K562 (cell line): ENCODE results near the gene C19orf67. TPM values are rescaled to one million over a fixed set of nuclear protein-coding genes. Genes with fewer than 3 reads are reported as not detected.

Experiments used
- BDP1 ChIP-seq: IDR thresholded peaks from 3 replicates; pipeline ENCODE4 v1.6.1; 2011; ENCODE audit not compliant: insufficient read length, insufficient read depth
- BMI1 ChIP-seq: fragments of 150-350 bp; IDR thresholded peaks from 2 replicates; pipeline ENCODE4 v1.6.1; 2014; ENCODE audit warnings: low read length
- CBFA2T2 ChIP-seq: fragments of 450-650 bp; conservative IDR thresholded peaks from 2 replicates; pipeline ENCODE4 v1.6.1; 2017; ENCODE audit warnings: mild to moderate bottlenecking
- CBX8 ChIP-seq: fragments of 200-600 bp; sonication (generic); IDR thresholded peaks from 2 replicates; pipeline ENCODE4 v1.6.1; 2012; ENCODE audit warnings: borderline replicate concordance, mixed run types, low read depth, mild to moderate bottlenecking, moderate library complexity, mixed read lengths, low read length, control low read depth, inconsistent platforms; ENCODE audit not compliant: poor library complexity, severe bottlenecking; ENCODE audit errors: extremely low read depth
- EP300 ChIP-seq: IDR thresholded peaks from 2 replicates; pipeline ENCODE4 v1.6.1; 2012; ENCODE audit warnings: low read length, improper control_type of control experiment
- JUN ChIP-seq, 2 experiments: sonication (generic) in 1 of 2; formaldehyde crosslinking in 1 of 2; IDR thresholded peaks; 2 replicates each; pipeline versions ENCODE4 v1.6.1 to v1.8.0; 2012 to 2022; ENCODE audit warnings: borderline replicate concordance in 2 of 2, mild to moderate bottlenecking in 2 of 2, improper control_type of control experiment in 1 of 2, low read depth in 1 of 2, low read length in 1 of 2, missing genetic modification reagents in 1 of 2
- KLF16 ChIP-seq: IDR thresholded peaks from 2 replicates; pipeline ENCODE4 v1.6.1; 2016; ENCODE audit warnings: antibody characterized with exemption
- MAFG ChIP-seq: fragments of 450-650 bp; conservative IDR thresholded peaks from 2 replicates; pipeline ENCODE4 v1.6.1; 2016; ENCODE audit warnings: missing genetic modification characterization, missing compliant biosample characterization
- NFATC3 ChIP-seq: fragments of 450-650 bp; IDR thresholded peaks from 2 replicates; pipeline ENCODE4 v1.6.1; 2017; ENCODE audit warnings: mild to moderate bottlenecking
- NR1H2 ChIP-seq: sonication (generic); formaldehyde crosslinking; IDR thresholded peaks from 2 replicates; pipeline ENCODE4 v1.4.0; 2020; ENCODE audit warnings: mild to moderate bottlenecking, missing genetic modification reagents
- NR4A1 ChIP-seq, 2 experiments: fragments of 250-450 bp in 1 of 2; fragments of 450-650 bp in 1 of 2; sonication (Bioruptor Pico) in 1 of 2; IDR thresholded peaks; 2 replicates each; pipeline versions ENCODE4 v1.4.0 to v1.6.1; 2016 to 2020; ENCODE audit warnings: mild to moderate bottlenecking in 2 of 2, missing compliant biosample characterization in 1 of 2, missing genetic modification characterization in 1 of 2, moderate library complexity in 1 of 2
- PHF20 ChIP-seq: fragments of 450-650 bp; IDR thresholded peaks from 2 replicates; pipeline ENCODE4 v1.6.1; 2018; ENCODE audit not compliant: partially characterized antibody
- RAD21 ChIP-seq, 2 experiments: fragments of 250-450 bp in 1 of 2; fragments of 450-650 bp in 1 of 2; sonication (Bioruptor Pico) in 1 of 2; formaldehyde crosslinking in 1 of 2; IDR thresholded peaks in 1 of 2; conservative IDR thresholded peaks in 1 of 2; 2 replicates each; pipeline versions ENCODE4 v1.4.0 to v1.8.0; 2020 to 2022; ENCODE audit warnings: mild to moderate bottlenecking in 2 of 2, moderate library complexity in 1 of 2
- SP1 ChIP-seq: sonication (generic); formaldehyde crosslinking; IDR thresholded peaks from 2 replicates; pipeline ENCODE4 v1.8.1; 2022; ENCODE audit warnings: mild to moderate bottlenecking, missing genetic modification reagents
- SUPT5H ChIP-seq: fragments of 450-650 bp; IDR thresholded peaks from 2 replicates; pipeline ENCODE4 v1.6.1; 2016
- TAF7 ChIP-seq: fragments of 450-650 bp; IDR thresholded peaks from 2 replicates; pipeline ENCODE4 v1.6.1; 2016; ENCODE audit warnings: missing genetic modification characterization, missing compliant biosample characterization
- ZBTB7A ChIP-seq: IDR thresholded peaks from 2 replicates; pipeline ENCODE4 v1.6.1; 2011; ENCODE audit warnings: low read depth, mild to moderate bottlenecking, low read length, moderate library complexity, borderline replicate concordance; ENCODE audit not compliant: control insufficient read depth
- ZFP1 ChIP-seq: fragments of 450-650 bp; formaldehyde crosslinking; IDR thresholded peaks from 2 replicates; pipeline ENCODE4 v1.4.0; 2020; ENCODE audit warnings: mild to moderate bottlenecking, mixed read lengths
- ZNF239 ChIP-seq: fragments of 250-450 bp; sonication (Bioruptor Pico); IDR thresholded peaks from 2 replicates; pipeline ENCODE4 v1.4.0; 2020; ENCODE audit warnings: mild to moderate bottlenecking
- ZNF431 ChIP-seq: sonication (generic); formaldehyde crosslinking; IDR thresholded peaks from 2 replicates; pipeline ENCODE4 v1.8.0; 2022; ENCODE audit warnings: mild to moderate bottlenecking, missing genetic modification reagents
- ZNF696 ChIP-seq: fragments of 250-450 bp; sonication (Bioruptor Pico); conservative IDR thresholded peaks from 2 replicates; pipeline ENCODE4 v1.4.0; 2020; ENCODE audit warnings: mild to moderate bottlenecking, moderate library complexity
- polyA plus RNA-seq, 8 experiments: library from polyadenylated mRNA; depleted of rRNA in 4 of 8; stranded (reverse) in 5 of 8; unstranded in 3 of 8; fragments of >200 nt; fragmentation: Nextera tagmentation in 2 of 8; fragmentation: Illumina TruSeq in 1 of 8; extraction: Ambion mirVana in 2 of 8; extraction: Trizol in 1 of 8; gene quantifications; 2 replicates each; pipeline versions ENCODE4 v1.2.1 to v1.2.3, GENCODE V29; 2011 to 2014; ENCODE audit warnings: inconsistent platforms in 1 of 8, missing spikeins in 1 of 8
- total RNA-seq, 7 experiments: library from RNA; depleted of rRNA in 6 of 7; stranded (reverse); fragments of >200 nt in 6 of 7; fragmentation: Illumina TruSeq in 2 of 7; extraction: Trizol in 2 of 7; gene quantifications; 2 replicates each; pipeline versions ENCODE4 v1.2.1 to v1.2.3, GENCODE V29; 2011 to 2021; ENCODE audit warnings: low replicate concordance in 1 of 7
- TF ChIP-seq, protein P1 (sequence below): fragments of 250-450 bp; sonication (Bioruptor Pico); IDR thresholded peaks from 2 replicates; pipeline ENCODE4 v1.4.0; 2020; ENCODE audit warnings: mild to moderate bottlenecking, moderate library complexity, borderline replicate concordance
- TF ChIP-seq, protein P2 (sequence below): fragments of 450-650 bp; IDR thresholded peaks from 2 replicates; pipeline ENCODE4 v1.6.1; 2014; ENCODE audit warnings: low read depth, mild to moderate bottlenecking, moderate library complexity, borderline replicate concordance
- TF ChIP-seq, protein P3 (sequence below): fragments of 250-450 bp; sonication (Bioruptor Pico); IDR thresholded peaks from 2 replicates; pipeline ENCODE4 v1.5.0; 2021

Gene C19orf67
- total and polyA plus RNA-seq, 9 of the 15 experiments (the other 6 are each of a cell fraction or from before 2014, with no cell fraction given), result 0.29 to 1.8 (median 0.51) TPM; not detected in 3

DNA sequence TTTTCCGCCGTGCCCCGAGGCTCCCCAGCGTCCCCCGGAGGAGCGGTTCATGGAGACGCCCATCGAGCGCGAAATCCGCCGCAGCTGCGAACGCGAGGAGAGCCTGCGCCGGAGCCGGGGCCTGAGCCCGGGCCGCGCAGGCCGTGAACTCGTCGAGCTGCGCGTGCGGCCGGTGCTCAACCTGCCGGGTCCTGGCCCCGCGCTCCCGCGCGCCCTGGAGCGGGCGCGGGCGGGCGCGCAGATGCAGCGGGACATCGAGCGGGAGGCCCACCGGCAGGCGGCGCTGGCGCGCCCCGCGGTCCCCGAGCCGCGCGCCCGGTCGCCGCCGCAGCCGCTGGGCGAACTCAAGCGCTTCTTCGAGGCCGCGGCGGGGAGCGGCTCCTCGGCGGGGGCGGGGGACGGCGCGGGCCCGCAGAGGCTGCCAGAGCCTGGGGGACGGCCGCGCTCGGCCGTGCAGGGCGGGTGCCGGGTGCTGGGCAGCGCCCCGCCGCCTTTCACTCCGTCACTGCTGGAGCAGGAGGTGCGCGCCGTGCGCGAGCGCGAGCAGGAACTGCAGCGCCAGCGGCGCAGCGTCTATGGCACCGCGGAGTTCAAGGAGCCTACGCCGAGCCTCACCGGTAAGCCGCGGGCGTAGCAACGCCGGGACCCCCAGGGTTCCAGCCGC lies 12.2 kb downstream of the C19orf67 start (continued):
- TF ChIP-seq, protein P1, sequence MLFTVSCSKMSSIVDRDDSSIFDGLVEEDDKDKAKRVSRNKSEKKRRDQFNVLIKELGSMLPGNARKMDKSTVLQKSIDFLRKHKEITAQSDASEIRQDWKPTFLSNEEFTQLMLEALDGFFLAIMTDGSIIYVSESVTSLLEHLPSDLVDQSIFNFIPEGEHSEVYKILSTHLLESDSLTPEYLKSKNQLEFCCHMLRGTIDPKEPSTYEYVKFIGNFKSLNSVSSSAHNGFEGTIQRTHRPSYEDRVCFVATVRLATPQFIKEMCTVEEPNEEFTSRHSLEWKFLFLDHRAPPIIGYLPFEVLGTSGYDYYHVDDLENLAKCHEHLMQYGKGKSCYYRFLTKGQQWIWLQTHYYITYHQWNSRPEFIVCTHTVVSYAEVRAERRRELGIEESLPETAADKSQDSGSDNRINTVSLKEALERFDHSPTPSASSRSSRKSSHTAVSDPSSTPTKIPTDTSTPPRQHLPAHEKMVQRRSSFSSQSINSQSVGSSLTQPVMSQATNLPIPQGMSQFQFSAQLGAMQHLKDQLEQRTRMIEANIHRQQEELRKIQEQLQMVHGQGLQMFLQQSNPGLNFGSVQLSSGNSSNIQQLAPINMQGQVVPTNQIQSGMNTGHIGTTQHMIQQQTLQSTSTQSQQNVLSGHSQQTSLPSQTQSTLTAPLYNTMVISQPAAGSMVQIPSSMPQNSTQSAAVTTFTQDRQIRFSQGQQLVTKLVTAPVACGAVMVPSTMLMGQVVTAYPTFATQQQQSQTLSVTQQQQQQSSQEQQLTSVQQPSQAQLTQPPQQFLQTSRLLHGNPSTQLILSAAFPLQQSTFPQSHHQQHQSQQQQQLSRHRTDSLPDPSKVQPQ (CRISPR knock-in tag), result no peak
- TF ChIP-seq ZBTB7A, result peak; percentile 76; the same call in 1 of the 2 replicates
- no peak for TF ChIP-seq ZNF239 (CRISPR knock-in tag)
- TF ChIP-seq ZNF431 (CRISPR knock-in tag), result no peak
- no peak for TF ChIP-seq SP1 (CRISPR knock-in tag)
- no peak for TF ChIP-seq CBX8
- no peak for TF ChIP-seq EP300
- no peak for TF ChIP-seq SUPT5H
- TF ChIP-seq, protein P2, sequence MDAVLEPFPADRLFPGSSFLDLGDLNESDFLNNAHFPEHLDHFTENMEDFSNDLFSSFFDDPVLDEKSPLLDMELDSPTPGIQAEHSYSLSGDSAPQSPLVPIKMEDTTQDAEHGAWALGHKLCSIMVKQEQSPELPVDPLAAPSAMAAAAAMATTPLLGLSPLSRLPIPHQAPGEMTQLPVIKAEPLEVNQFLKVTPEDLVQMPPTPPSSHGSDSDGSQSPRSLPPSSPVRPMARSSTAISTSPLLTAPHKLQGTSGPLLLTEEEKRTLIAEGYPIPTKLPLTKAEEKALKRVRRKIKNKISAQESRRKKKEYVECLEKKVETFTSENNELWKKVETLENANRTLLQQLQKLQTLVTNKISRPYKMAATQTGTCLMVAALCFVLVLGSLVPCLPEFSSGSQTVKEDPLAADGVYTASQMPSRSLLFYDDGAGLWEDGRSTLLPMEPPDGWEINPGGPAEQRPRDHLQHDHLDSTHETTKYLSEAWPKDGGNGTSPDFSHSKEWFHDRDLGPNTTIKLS, result no peak
- TF ChIP-seq BMI1, result no peak
- no peak for TF ChIP-seq NR1H2 (CRISPR knock-in tag)
- no peak for TF ChIP-seq MAFG (tag)
- no peak for TF ChIP-seq ZFP1 (CRISPR knock-in tag)
- peak in 1 of 2 experiments; percentile 65; a peak in 3 of 4 replicates for TF ChIP-seq RAD21 (CRISPR knock-in tag; conservative IDR thresholded peaks at IDR 0.05 in 1 of 2, IDR thresholded peaks at IDR 0.05 in 1 of 2)
- TF ChIP-seq KLF16, result no peak
- TF ChIP-seq TAF7, result no peak
- TF ChIP-seq CBFA2T2, result no peak
- TF ChIP-seq NFATC3, result no peak
- no peak for TF ChIP-seq BDP1
- no peak for TF ChIP-seq PHF20
- TF ChIP-seq JUN (IDR thresholded peaks at IDR 0.05; ENCODE audit: borderline replicate concordance, low read depth, low read length), result 0 out of 2 replicates have a peak, but pooled peaks have one; percentile 1
- no peak for TF ChIP-seq JUN (CRISPR knock-in tag; IDR thresholded peaks at IDR 0.05; ENCODE audit: borderline replicate concordance)
- TF ChIP-seq, protein P3, sequence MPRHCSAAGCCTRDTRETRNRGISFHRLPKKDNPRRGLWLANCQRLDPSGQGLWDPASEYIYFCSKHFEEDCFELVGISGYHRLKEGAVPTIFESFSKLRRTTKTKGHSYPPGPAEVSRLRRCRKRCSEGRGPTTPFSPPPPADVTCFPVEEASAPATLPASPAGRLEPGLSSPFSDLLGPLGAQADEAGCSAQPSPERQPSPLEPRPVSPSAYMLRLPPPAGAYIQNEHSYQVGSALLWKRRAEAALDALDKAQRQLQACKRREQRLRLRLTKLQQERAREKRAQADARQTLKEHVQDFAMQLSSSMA, result no peak
- TF ChIP-seq NR4A1 (CRISPR knock-in tag; IDR thresholded peaks at IDR 0.05), result no peak
- peak; percentile 26; the same call in 1 of the 2 replicates for TF ChIP-seq NR4A1 (tag; IDR thresholded peaks at IDR 0.05)
- no peak for TF ChIP-seq ZNF696 (CRISPR knock-in tag)
